Mucosa of descending colon (tissue), 3 donors: ENCODE measurements around the gene TTR. TPM values are rescaled to one million over a fixed set of nuclear protein-coding genes. Genes with fewer than 3 reads are reported as not detected.

Experiments
- ATAC-seq: fragments of 200-7000 bp; cut with Tn5 transposase; one replicate; pipeline ENCODE4 v1.9.1; 2020; ENCODE audit warnings: mild to moderate bottlenecking, moderate library complexity
- DNase-seq, 3 donors: peaks; one replicate each; pipeline ENCODE4 v3.0.0-alpha.2; 2020
- H3K36me3 ChIP-seq: fragments of 200-600 bp; one replicate; pipeline ENCODE4 v1.8.0; 2021; ENCODE audit warnings: low read depth, mild to moderate bottlenecking
- H3K4me1 ChIP-seq: fragments of 200-600 bp; one replicate; pipeline ENCODE4 v1.8.0; 2021; ENCODE audit warnings: low read depth, mild to moderate bottlenecking
- H3K4me3 ChIP-seq: fragments of 200-600 bp; one replicate; pipeline ENCODE4 v1.8.0; 2021; ENCODE audit warnings: mild to moderate bottlenecking
- H3K9me3 ChIP-seq: fragments of 200-600 bp; one replicate; pipeline ENCODE4 v1.8.0; 2021; ENCODE audit warnings: mild to moderate bottlenecking
- CTCF ChIP-seq: fragments of 200-600 bp; IDR thresholded peaks from one replicate; pipeline ENCODE4 v1.8.0; 2022; ENCODE audit warnings: antibody characterized with exemption, mild to moderate bottlenecking
- intact Hi-C, 2 donors: fragments of 100-400 bp; cut with DNase I in 1 of 2; cut with micrococcal nuclease in 1 of 2; formaldehyde crosslinking; loops; one replicate each; pipeline versions ENCODE4 v1.11.0 to v1.11.1; 2022; cut with DNase I, micrococcal nuclease
- total RNA-seq, 3 donors: library from RNA; stranded (reverse); fragmentation: NEBNext Ultra II Directional in 2 of 3; extraction: Animal tissue kit (Norgen Biotek cat#: 25700) in 2 of 3; gene quantifications; one replicate each; pipeline versions ENCODE4 v1.2.1 to v1.2.4, GENCODE V29; 2021 to 2023
- donor health status: DM: no; HTN: no; CAD: no; lungs with moderate emphysema.
- donor health status: DM: no; HTN: no; CAD: no.
- donor health status: DM: no; HTN: yes; CAD: no.

The TTR gene
- total RNA-seq, 3 donors from 2014 or later, result 0.51 to 2.1 TPM; not detected in 1

GRCh38 chr18:31595121-31595771 is 3.6 kb downstream of the TTR start:
- ATAC-seq (no peak), DNase-seq (no peak)
- intact Hi-C loops, result no loop called here
- Histone ChIP-seq H3K4me1 (no peaks in the 10 kb centered on the region), H3K4me3 (no peak overlapping the region), H3K9me3 (no peaks in the 10 kb centered on the region), H3K36me3 (no peaks in the 10 kb centered on the region)
- no peak for TF ChIP-seq CTCF

GRCh38 chr18:31596081-31596872 is 4.6 kb downstream of the TTR start:
- DNase-seq, result no peak
- ATAC-seq, result no peak
- intact Hi-C loops, result no loop called here
- H3K9me3 ChIP-seq, result no peaks in the 10 kb centered on the region
- H3K4me3 ChIP-seq, result no peak overlapping the region
- H3K4me1 ChIP-seq, result no peaks in the 10 kb centered on the region
- no peak for TF ChIP-seq CTCF
- no peaks in the 10 kb centered on the region for H3K36me3 ChIP-seq

- intact Hi-C loops, result no loop called here
- no peak overlapping the region for H3K4me3 ChIP-seq
- ATAC-seq (no peak), DNase-seq (no peak)
- no peaks in the 10 kb centered on the region for H3K4me1 ChIP-seq
- H3K36me3 ChIP-seq, result no peaks in the 10 kb centered on the region
- no peaks in the 10 kb centered on the region for H3K9me3 ChIP-seq
- TF ChIP-seq CTCF, result no peak
These were observed 6.5 kb downstream of the TTR start for GRCh38 chr18:31598021-31598805.

- no peaks in the 10 kb centered on the region for H3K36me3 ChIP-seq
- no peak overlapping the region for H3K4me3 ChIP-seq
- TF ChIP-seq CTCF, result no peak
- H3K9me3 ChIP-seq, result no peaks in the 10 kb centered on the region
- intact Hi-C loops, result no loop called here
- H3K4me1 ChIP-seq, result no peaks in the 10 kb centered on the region
- DNase-seq (no peak), ATAC-seq (peak; percentile 40)
These were observed 11.6 kb downstream of the TTR start for GRCh38 chr18:31603315-31603714.

- intact Hi-C loops, result no loop called here
- ATAC-seq (peak; percentile 36), DNase-seq (no peak)
- no peak for TF ChIP-seq CTCF
- Histone ChIP-seq H3K4me3 (no peak overlapping the region), H3K9me3 (no peaks in the 10 kb centered on the region), H3K4me1 (peaks cover 3% of the 10 kb centered on the region), H3K36me3 (no peaks in the 10 kb centered on the region)
These were observed 14.6 kb downstream of the TTR start for GRCh38 chr18:31606265-31606664.
